NCI-H82 treated with DMSO at 0.1 percent for 48 hours (cell line): ENCODE data around the gene BOLA1.
"Not testable (repeated sequence)": the region's sequence is repeated elsewhere in the genome, so short reads cannot be mapped to it uniquely, and the experiment has no call there.

ENCODE experiments used
- DNase-seq: peaks from one replicate; lab custom pipeline; 2025; ENCODE audit not compliant: unreplicated experiment; lab: John Stamatoyannopoulos, UW

BOLA1 gene

GRCh38 chr1:149886396-149887195 lies 12.8 kb upstream of the BOLA1 start:
- peak; percentile 100 for DNase-seq

- DNase-seq, result not testable (repeated sequence)
Observed at GRCh38 chr1:149887196-149887455, 12.2 kb upstream of the BOLA1 start.

GRCh38 chr1:149887456-149888246 lies 11.7 kb upstream of the BOLA1 start:
- peak; percentile 100 for DNase-seq

DNA sequence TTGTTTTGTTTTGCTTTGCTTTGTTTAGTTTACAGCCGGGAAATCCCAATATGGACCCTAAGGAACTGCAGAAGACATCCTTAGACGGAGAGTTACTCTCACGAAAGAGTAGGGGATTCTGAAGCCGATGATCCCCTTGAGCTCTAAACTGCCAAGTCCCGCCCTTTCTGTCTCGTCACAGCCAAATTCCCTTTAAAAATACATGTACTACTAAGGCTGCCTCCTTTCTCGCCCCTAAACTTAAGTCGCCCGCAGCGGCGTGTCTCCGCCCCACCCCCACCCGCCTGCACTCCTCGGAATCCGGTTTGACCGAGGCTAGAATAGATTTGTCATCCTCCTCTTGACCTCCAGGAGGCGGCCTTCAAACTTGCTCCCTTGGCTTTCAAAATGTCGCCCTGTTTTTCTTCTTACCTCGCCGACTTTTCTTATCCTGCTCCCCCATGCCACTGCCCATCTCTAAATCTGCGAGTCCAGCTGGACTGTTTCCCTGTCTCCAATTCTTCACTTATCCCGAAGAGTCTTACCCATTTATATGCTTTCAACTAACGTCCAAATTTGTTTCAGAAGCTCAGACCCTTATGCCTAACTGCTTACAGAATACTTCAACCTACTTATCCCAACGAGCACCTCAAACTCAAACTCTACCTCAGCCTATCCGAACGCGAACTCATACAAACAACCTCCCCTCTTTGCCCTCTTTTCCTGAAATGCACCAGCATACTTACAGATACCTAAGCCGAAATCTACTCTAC lies 10.9 kb upstream of the BOLA1 start:
- peak; percentile 98 for DNase-seq

GRCh38 chr1:149888999-149889289 lies 10.4 kb upstream of the BOLA1 start:
- no peak for DNase-seq

DNA sequence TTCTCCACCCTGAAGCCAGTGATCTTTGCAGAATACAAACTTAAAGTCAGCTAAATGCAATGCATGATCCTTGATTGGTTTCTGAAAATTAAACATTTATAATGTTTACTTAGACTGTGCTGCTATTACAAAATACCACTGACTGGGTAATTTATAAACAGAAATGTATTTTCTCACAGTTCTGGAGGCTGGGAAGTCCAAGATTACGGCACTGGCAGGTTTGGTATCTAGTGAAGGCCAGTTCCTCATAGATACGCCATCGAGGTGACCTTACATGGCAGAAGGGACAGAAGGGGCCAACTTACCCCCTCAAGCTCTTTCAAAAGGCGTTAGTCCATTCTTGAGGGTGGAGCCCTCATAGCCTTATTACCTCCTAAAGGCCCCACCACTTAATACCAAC lies 2.8 kb upstream of the BOLA1 start:
- no peak for DNase-seq

DNA sequence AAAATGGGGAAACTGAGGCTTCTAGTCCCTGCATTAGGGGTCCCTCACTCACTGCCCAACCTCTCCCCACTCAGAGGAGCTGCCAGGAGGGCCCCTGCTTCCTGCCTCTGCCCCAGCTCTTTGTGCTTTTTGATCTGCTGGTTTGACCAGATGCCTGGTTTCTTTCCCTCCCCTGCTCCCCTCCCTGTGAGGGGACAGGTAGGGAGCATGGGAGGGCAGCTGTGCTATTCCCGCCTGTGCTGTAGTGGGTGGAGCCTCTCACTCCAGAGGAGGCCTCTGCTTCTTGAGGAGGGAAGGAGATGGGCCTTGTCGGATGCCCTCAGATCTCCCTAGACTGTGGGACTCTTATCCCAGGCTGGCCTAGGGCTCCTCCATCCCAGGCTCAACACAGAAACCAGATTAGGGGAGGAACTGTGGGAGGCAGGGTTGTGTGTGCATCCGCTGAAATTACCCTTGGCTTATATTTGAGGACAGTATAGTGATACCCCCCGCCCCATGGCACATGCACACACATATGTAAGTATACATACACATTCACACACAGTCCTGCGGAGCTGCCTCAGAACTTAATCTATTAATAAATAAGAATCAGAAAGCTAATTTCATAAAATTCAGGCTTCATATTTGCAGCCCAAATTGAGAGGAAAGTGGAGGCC lies 4.6 kb downstream of the BOLA1 start:
- DNase-seq, result no peak

DNA sequence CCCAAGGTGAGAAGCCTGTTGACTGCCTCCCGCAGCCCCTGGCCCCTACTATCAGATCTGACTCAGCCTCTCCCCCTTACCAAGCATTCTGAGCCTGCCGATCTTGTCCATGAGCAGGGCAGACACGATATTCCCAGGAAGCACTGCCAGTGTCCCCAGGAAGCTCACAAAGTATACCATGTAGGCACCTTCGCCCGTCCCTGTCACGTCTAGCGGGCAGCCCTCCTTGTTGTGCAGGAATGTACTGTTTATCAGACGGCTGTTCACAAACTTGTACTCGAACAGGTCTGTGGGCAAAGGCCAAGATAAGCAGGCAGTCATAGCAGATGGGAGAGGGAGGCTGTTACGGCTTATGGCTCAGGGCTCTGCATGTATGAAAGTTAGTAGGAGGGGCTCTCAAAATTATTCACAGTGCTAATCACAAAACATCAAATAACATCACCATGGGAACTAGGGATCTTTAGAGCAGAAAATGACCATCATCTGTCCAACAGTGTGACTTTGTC lies 7.3 kb downstream of the BOLA1 start:
- DNase-seq, result no peak

GRCh38 chr1:149914545-149914944 lies 15.2 kb downstream of the BOLA1 start:
- no peak for DNase-seq

- DNase-seq, result peak; percentile 56
Observed at GRCh38 chr1:149915429-149916192, 16.2 kb downstream of the BOLA1 start.

DNA sequence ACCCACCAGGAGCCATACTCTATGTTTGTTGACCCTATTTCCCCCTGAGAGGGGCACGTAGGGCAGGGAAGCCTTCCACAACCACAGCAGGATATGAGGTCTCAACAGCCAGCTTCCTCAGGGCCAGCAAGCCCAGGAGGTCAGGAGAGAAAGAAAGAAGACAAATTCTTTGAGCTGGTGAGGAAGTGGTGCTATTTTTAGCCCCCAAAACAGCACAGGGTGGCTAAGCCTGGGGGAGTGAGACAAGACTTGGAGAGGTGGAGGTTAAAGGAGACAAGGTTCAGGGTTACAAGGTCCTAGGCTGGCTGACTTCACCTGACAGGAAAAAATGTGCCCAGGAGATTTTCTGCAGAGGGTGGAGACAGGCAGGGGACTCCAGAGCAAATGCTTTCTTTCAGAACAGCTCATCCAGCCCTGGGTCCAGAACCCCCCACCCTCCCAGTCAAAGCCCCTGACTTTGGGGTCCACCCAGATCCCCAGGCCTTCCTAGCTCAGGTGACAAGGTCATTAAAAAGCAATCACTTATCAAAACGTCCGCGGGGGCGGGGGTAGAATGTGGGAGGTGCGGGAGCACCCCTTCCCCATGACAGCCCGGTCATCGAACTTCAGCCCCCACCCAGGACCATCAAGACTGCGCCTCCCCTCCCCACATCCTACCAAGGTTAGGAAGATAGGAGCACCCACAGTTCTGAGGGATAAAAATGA lies 17.0 kb downstream of the BOLA1 start:
- no peak for DNase-seq

DNA sequence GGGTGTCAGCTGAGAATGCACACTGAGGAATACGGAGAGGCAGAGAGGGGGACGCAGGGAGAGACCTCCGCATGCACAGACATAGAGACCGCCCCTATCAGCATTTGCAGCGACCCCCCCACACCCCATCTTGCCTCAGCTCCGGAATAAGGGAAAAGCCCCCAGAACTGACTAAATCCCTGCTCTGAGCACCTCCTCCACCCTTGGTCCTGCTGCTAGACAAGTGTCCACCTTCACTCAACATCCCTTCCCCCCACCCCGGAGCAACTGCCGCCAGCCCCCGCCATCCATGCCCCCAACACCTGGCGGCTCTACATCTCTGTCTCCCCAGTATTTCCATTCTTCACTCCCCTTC lies 17.5 kb downstream of the BOLA1 start:
- DNase-seq, result no peak

- peak; percentile 72 for DNase-seq
Observed at GRCh38 chr1:149917571-149918144, 18.3 kb downstream of the BOLA1 start, which contains the start of gene SV2A. SV2A (minus strand) TSS chr1:149917844; CDS start chr1:149913840, 4,004 bp downstream.

DNA sequence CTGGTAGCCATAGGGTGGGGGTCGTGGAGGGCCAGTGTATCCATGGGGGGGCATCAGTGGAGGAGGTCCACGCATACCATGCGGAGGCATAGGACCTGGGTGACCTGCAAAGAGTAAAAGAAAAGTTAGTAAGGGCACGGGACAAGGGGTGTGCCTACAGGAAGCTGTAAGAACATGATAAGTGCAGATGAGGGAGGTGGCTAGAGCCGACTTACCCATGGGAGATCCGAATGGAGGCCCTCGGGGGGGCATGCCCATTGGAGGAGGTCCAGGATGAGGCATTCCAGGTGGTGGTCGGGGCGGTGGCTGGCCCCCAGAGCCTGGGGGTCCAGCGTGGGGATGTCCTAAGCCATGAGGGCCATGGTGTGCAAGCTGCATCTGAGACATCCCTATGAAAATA lies 24.3 kb downstream of the BOLA1 start:
- DNase-seq, result no peak

- no peak for DNase-seq
Observed at GRCh38 chr1:149925345-149925744, 26.0 kb downstream of the BOLA1 start.

- DNase-seq, result no peak
Observed at GRCh38 chr1:149925751-149926150, 26.4 kb downstream of the BOLA1 start.

DNA sequence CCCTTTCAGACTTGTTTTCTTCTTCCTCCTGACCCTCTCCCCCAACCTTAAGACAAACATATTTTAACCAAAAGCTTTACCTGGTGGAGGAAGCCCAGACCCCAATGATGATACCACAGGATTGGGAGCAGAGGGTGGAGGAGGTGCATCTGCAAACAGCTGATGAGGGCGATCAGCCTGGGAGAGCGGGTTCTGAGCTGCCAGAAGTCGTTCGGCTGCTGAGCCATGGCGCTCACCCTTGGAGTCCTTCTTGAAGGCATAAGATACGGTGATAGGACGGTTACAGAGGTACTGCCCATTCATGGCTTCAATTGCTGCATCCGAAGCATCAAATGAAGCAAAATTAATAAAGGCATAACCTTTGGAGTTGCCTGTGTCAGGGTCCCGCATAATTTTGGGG lies 26.9 kb downstream of the BOLA1 start:
- no peak for DNase-seq

DNA sequence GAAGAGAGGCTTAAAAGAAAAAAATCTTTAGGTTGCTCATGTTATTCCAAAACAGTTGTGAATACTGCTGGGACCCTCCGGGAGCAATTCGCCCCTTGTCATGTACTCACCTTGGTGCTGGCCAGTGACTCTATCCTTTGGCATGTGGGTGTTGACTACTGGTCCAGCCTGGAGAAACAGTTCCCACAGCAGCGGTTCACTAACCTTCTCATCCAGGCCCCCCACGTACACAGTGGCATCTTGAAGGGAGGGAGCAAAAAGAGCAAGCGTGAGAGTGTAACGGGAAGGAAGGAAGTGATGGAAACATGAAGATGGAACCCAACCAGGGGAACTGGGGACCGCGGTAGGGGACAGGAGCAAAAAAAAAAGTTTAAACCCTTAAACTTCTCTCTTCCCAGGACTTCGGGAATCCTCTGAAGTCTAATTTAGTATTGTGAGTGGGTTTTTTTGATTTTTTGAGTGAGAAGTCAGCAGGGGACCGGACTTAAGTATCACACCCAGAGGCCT lies 27.7 kb downstream of the BOLA1 start:
- no peak for DNase-seq
